Right lobe of liver (tissue), 6 donors: ENCODE measurements around the gene SP140. TPM values are rescaled to one million over a fixed set of nuclear protein-coding genes. Genes with fewer than 3 reads are reported as not detected.

Source experiments
- ATAC-seq, 4 donors: fragments of 200-7000 bp; cut with Tn5 transposase; one replicate each; pipeline ENCODE4 v1.9.1; 2020; ENCODE audit warnings: mild to moderate bottlenecking in 4 of 4, moderate library complexity in 4 of 4
- DNase-seq, 3 donors: peaks; one replicate each; pipeline ENCODE4 v3.0.0-alpha.2; 2020
- H3K27ac ChIP-seq, 3 donors: fragments of 200-600 bp; one replicate each; pipeline ENCODE4 v1.8.0; 2022
- H3K27me3 ChIP-seq, 2 donors: fragments of 200-600 bp; one replicate each; pipeline ENCODE4 v1.8.0; 2022
- H3K36me3 ChIP-seq, 4 donors: fragments of 200-600 bp; sonication (generic) in 1 of 4; one replicate each; pipeline versions ENCODE4 v1.5.1 to v1.8.0; 2017 to 2022; ENCODE audit warnings: control low read depth in 1 of 4
- H3K4me1 ChIP-seq, 4 donors: fragments of 200-600 bp; sonication (generic) in 1 of 4; one replicate each; pipeline versions ENCODE4 v1.5.1 to v1.8.0; 2017 to 2022; ENCODE audit warnings: control low read depth in 1 of 4
- H3K4me3 ChIP-seq, 3 donors: fragments of 200-600 bp; one replicate each; pipeline ENCODE4 v1.8.0; 2022
- H3K9me3 ChIP-seq, 4 donors: fragments of 200-600 bp; sonication (generic) in 1 of 4; one replicate each; pipeline versions ENCODE4 v1.5.1 to v1.8.0; 2017 to 2022; ENCODE audit warnings: control low read depth in 1 of 4
- POLR2A ChIP-seq: fragments of 450-650 bp; IDR thresholded peaks from one replicate; pipeline ENCODE4 v1.6.1; 2017; ENCODE audit warnings: antibody characterized with exemption, mild to moderate bottlenecking
- WGBS: methylation state at CpG from one replicate; pipeline ENCODE4 v1.1.6; 2018; ENCODE audit warnings: low coverage, low lambda C conversion rate; ENCODE audit not compliant: insufficient coverage; ENCODE audit errors: missing lambda C conversion rate; 5-methylcytosine and 5-hydroxymethylcytosine counted together
- intact Hi-C, 2 donors: fragments of 100-400 bp; cut with DNase I; formaldehyde crosslinking; loops; one replicate each; pipeline versions ENCODE4 v1.11.2 to v1.14.1; 2022
- total RNA-seq, 6 experiments: library from RNA; depleted of rRNA in 2 of 6; stranded (reverse); fragments of >200 nt in 2 of 6; fragmentation: NEBNext Ultra II Directional in 3 of 6; extraction: Animal tissue kit (Norgen Biotek cat#: 25700) in 3 of 6; gene quantifications; one replicate each; pipeline versions ENCODE4 v1.1.0 to v1.2.4, GENCODE V29; 2016 to 2023
- TF ChIP-seq, protein P1 (sequence below), 4 donors: fragments of 200-600 bp in 3 of 4; fragments of 450-650 bp in 1 of 4; IDR thresholded peaks; one replicate each; pipeline versions ENCODE4 v1.5.1 to v1.8.0; 2016 to 2022; ENCODE audit warnings: antibody characterized with exemption in 4 of 4, mild to moderate bottlenecking in 2 of 4
- donor health status: DM: no; HTN: yes; CAD: no.
- donor health status: DM: no; HTN: no; CAD: no.
- donor health status: DM: no; HTN: no; CAD: no.
- donor health status: DM: no; HTN: yes; CAD: no.
- donor health status: DM: no; HTN: yes; CAD: no.

Gene SP140
- total RNA-seq, 6 experiments from 2014 or later = 0.43 to 1.2 (median 0.82) TPM; not detected in 1

DNA sequence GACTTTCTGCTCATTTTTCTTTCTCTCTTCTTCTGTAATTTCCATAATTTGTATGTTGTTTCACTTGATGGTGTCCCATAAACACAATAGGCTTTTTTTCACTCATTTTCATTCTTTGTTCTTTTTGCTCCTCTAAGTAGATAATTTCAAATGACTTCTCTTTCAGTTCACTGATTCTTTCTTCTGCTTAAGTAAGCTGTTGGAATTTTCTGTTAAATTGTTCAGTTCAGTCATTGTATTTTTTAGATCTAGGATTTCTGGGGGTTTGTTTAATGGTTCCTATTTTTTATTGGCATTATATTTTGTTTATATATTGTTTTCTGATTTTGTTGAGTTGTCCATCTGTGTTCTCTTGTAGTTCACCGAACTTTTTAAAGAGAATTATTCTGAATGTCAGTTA, 120.9 kb downstream of the SP140 start:
- ATAC-seq = no peak
- 100% methylated on average over 1 of the region's 1 CpG for WGBS
- TF ChIP-seq, protein P1, sequence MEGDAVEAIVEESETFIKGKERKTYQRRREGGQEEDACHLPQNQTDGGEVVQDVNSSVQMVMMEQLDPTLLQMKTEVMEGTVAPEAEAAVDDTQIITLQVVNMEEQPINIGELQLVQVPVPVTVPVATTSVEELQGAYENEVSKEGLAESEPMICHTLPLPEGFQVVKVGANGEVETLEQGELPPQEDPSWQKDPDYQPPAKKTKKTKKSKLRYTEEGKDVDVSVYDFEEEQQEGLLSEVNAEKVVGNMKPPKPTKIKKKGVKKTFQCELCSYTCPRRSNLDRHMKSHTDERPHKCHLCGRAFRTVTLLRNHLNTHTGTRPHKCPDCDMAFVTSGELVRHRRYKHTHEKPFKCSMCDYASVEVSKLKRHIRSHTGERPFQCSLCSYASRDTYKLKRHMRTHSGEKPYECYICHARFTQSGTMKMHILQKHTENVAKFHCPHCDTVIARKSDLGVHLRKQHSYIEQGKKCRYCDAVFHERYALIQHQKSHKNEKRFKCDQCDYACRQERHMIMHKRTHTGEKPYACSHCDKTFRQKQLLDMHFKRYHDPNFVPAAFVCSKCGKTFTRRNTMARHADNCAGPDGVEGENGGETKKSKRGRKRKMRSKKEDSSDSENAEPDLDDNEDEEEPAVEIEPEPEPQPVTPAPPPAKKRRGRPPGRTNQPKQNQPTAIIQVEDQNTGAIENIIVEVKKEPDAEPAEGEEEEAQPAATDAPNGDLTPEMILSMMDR (IDR thresholded peaks at IDR 0.05) = no peak
- TF ChIP-seq POLR2A = no peak
- DNase-seq = no peak
- intact Hi-C loops = no loop called here
- Histone ChIP-seq H3K4me1 (peaks cover 0 to 12% (median 0%) of the 10 kb centered on the region in 4 donors), H3K36me3 (no peaks in the 10 kb centered on the region), H3K27me3 (no peaks in the 10 kb centered on the region), H3K9me3 (no peaks in the 10 kb centered on the region), H3K4me3 (no peak overlapping the region), H3K27ac (no peak overlapping the region)

DNA sequence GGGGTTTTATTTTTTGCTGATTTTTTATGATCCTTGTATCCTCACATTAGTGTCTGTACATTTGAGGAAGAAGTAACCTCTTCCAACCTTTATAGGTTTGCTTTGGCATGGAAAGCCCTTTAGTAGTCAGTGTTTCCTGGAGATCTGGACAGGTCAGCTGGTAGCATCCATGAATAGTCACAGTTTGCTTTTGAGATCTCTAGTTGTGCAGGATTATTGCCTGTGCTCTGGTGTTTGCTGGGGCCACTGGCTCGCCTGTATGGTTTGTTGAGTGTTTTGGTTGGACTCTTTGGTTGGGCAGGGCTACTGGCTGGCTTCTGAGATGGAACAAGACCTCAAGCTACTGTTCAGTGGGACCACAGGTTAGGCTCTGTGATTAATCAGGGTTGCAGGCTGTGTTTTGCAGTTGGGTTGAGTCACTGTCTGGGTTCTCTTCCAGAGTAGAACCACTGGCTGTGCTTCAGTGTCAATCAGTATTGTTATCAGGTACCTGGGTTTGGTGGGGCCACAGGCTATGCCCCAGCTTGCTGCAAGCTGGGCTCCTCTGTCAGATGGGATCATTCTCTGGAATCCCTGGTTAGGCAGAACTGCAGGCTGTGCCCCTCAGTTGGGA, 121.5 kb downstream of the SP140 start:
- WGBS = no CpG with 5 or more reads among the region's 1 CpG
- DNase-seq (no peak), ATAC-seq (peak in 3 of 4 donors; percentile 38 to 81 (median 58))
- no peaks in the 10 kb centered on the region for H3K27me3 ChIP-seq
- H3K4me1 ChIP-seq = peaks cover 0 to 12% (median 0%) of the 10 kb centered on the region in 4 donors
- no peaks in the 10 kb centered on the region for H3K9me3 ChIP-seq
- TF ChIP-seq, protein P1 (IDR thresholded peaks at IDR 0.05) = no peak
- no peak overlapping the region for H3K4me3 ChIP-seq
- H3K36me3 ChIP-seq = no peaks in the 10 kb centered on the region
- H3K27ac ChIP-seq = no peak overlapping the region
- intact Hi-C loops = no loop called here

DNA sequence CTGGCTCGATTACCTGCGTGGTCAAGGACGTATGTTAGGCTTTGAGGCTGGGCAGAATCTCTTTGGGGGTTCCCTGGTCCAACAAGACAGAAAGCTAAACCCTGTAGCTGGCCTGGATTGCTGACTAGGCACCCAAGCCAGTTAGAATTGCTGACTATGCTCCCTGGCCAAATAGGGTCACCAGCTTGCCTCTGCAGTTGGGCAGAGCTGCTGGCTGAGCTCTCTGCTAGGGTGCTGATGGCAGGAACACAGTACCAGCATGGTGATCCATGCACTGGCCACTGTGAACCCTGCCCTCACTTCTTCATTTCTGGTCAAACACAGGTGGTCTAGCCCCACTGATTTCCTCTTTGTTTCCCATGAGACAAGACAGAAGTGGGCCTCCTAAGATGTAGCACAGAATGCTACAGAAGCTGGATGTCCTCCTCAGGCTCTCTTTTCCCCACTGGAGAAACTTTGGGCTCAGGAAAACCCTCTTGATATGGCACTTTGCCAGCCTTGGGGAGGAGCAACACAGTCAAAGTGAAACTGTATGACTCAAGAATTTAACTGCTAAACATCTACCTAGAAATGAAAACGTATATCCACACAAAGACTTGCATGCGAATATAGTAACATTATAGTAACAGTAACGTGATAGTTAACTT, 122.2 kb downstream of the SP140 start:
- Histone ChIP-seq H3K4me3 (no peak overlapping the region), H3K9me3 (no peaks in the 10 kb centered on the region), H3K27ac (no peak overlapping the region), H3K4me1 (peaks cover 0 to 12% (median 0%) of the 10 kb centered on the region in 4 donors), H3K36me3 (no peaks in the 10 kb centered on the region), H3K27me3 (no peaks in the 10 kb centered on the region)
- intact Hi-C loops = no loop called here
- ATAC-seq (peak; percentile 59 to 94 (median 66)), DNase-seq (peak in 1 of 3 donors; percentile 57)
- WGBS = 72% methylated on average over 5 of the region's 6 CpGs
- TF ChIP-seq, protein P1 (IDR thresholded peaks at IDR 0.05) = no peak
- TF ChIP-seq POLR2A = no peak

DNA sequence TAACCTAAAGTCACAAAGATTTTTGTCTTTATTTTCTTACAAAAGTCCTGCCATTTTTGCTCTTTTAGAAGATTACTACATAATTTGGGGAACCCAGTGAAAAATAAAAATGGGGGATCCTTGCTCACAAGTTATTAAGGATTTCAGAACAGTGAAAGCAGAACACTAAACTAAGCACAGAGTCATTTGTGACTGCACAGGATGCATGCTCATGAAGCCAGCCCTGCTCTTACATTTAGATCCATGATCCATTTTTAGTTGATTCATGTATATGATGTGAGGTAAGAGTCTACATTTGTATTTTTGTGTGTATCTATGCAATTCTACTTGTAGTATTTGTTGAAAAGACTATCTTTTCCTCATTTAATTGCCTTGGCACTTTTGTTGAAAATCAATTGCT, 123.3 kb downstream of the SP140 start:
- ATAC-seq = no peak
- Histone ChIP-seq H3K27me3 (no peaks in the 10 kb centered on the region), H3K4me1 (peaks cover 0 to 12% (median 0%) of the 10 kb centered on the region in 4 donors), H3K27ac (no peak overlapping the region), H3K9me3 (no peaks in the 10 kb centered on the region), H3K36me3 (no peaks in the 10 kb centered on the region), H3K4me3 (no peak overlapping the region)
- DNase-seq = no peak
- intact Hi-C loops = no loop called here
- TF ChIP-seq, protein P1 (IDR thresholded peaks at IDR 0.05) = no peak
- no peak for TF ChIP-seq POLR2A
